ENCODE data around the gene FFAR1.

- TF ChIP-seq CTCF (optimal IDR thresholded peaks at IDR 0.05 in 1 of 3, IDR thresholded peaks at IDR 0.05 in 1 of 3, conservative IDR thresholded peaks at IDR 0.05 in 1 of 3; ENCODE audit: extremely low read depth in 1 of 3, insufficient read depth in 2 of 3, low read length in 3 of 3) (no peak), EZH2 (IDR thresholded peaks at IDR 0.05; ENCODE audit: low read length) (no peak)
Measured at GRCh38 chr19:35316560-35316959, 31.1 kb upstream of the FFAR1 start.

Measured in keratinocyte (primary cell).